Tibial artery (tissue), 4 donors: Measurements from ENCODE around the gene TRIM41.

Experiments
- DNase-seq, 2 donors: peaks; one replicate each; pipeline ENCODE4 v3.0.0-alpha.2; 2019
- H3K27ac ChIP-seq, 2 donors: fragments of 200-600 bp; sonication (generic) in 1 of 2; 1 replicate in 1 of 2; 2 replicates in 1 of 2; pipeline ENCODE4 v1.5.1; 2018 to 2019; ENCODE audit warnings: mild to moderate bottlenecking in 1 of 2
- H3K27me3 ChIP-seq, 2 donors: fragments of 200-600 bp; sonication (generic) in 1 of 2; one replicate each; pipeline versions ENCODE4 v1.5.1 to v1.6.0; 2016 to 2019
- H3K36me3 ChIP-seq, 3 donors: fragments of 200-600 bp; sonication (generic) in 2 of 3; one replicate each; pipeline ENCODE4 v1.5.1; 2016 to 2019; ENCODE audit warnings: mild to moderate bottlenecking in 2 of 3
- H3K4me1 ChIP-seq, 4 donors: fragments of 200-600 bp; sonication (generic) in 2 of 4; 1 replicate in 3 of 4; 2 replicates in 1 of 4; pipeline ENCODE4 v1.5.1; 2016 to 2019
- H3K4me3 ChIP-seq, 2 donors: fragments of 200-600 bp; sonication (generic) in 1 of 2; 1 replicate in 1 of 2; 2 replicates in 1 of 2; pipeline ENCODE4 v1.5.1; 2018 to 2019; ENCODE audit warnings: mild to moderate bottlenecking in 2 of 2
- H3K9me3 ChIP-seq, 3 donors: fragments of 200-600 bp; sonication (generic) in 1 of 3; one replicate each; pipeline ENCODE4 v1.5.1; 2016 to 2019
- CTCF ChIP-seq, 2 experiments: fragments of 200-600 bp in 1 of 2; fragments of 450-650 bp in 1 of 2; IDR thresholded peaks; one replicate each; pipeline ENCODE4 v1.5.1; 2017 to 2019; ENCODE audit warnings: antibody characterized with exemption in 2 of 2, mild to moderate bottlenecking in 1 of 2, moderate library complexity in 1 of 2
- intact Hi-C: fragments of 100-400 bp; cut with DNase I; formaldehyde crosslinking; loops from one replicate; pipeline ENCODE4 v1.15.0; 2023; ENCODE audit warnings: low total_unique reads

Gene TRIM41

GRCh38 chr5:181235323-181235688 lies 12.2 kb downstream of the TRIM41 start:
- H3K4me1 ChIP-seq = peaks cover 0 to 8% (median 3%) of the 10 kb centered on the region in 4 donors
- TF ChIP-seq CTCF (IDR thresholded peaks at IDR 0.05) = no peak
- peak in 1 of 2 donors; percentile 38 for DNase-seq
- no peak overlapping the region for H3K27ac ChIP-seq
- intact Hi-C loops = no loop called here
- H3K36me3 ChIP-seq = peaks cover 53 to 99% (median 84%) of the 10 kb centered on the region in 3 donors
- H3K27me3 ChIP-seq = no peaks in the 10 kb centered on the region
- H3K9me3 ChIP-seq = no peaks in the 10 kb centered on the region
- H3K4me3 ChIP-seq = no peak overlapping the region

- no peak overlapping the region for H3K27ac ChIP-seq
- no peaks in the 10 kb centered on the region for H3K9me3 ChIP-seq
- TF ChIP-seq CTCF (IDR thresholded peaks at IDR 0.05) = no peak
- no peak for DNase-seq
- peaks cover 58 to 100% (median 87%) of the 10 kb centered on the region in 3 donors for H3K36me3 ChIP-seq
- H3K27me3 ChIP-seq = no peaks in the 10 kb centered on the region
- H3K4me1 ChIP-seq = peaks cover 0 to 13% (median 8%) of the 10 kb centered on the region in 4 donors
- intact Hi-C loops = no loop called here
- no peak overlapping the region for H3K4me3 ChIP-seq
Observed at GRCh38 chr5:181235689-181236366, 12.7 kb downstream of the TRIM41 start.

DNA sequence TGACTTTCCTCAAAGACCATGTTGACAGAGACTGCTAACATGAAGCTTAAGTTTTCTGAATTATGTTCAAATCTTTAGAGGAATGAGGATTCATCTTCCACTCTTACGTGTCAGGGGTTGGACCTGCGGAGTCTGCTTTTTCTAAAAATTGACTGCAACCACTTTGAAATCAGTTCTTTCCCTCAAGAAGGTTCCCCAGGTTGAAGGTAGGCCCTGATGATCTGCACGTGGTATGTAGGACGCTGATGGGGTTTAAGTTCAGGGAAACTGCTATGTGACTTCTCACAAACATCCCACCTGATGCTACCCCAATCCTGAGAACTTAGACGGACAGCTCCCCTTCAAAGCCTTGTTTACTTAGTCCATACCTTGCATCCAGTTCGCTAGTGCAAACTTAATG lies 13.4 kb downstream of the TRIM41 start:
- H3K36me3 ChIP-seq = peaks cover 64 to 100% (median 91%) of the 10 kb centered on the region in 3 donors
- H3K4me3 ChIP-seq = no peak overlapping the region
- intact Hi-C loops = no loop called here
- no peaks in the 10 kb centered on the region for H3K9me3 ChIP-seq
- DNase-seq = no peak
- peaks cover 0 to 19% (median 14%) of the 10 kb centered on the region in 4 donors for H3K4me1 ChIP-seq
- no peak overlapping the region for H3K27ac ChIP-seq
- TF ChIP-seq CTCF (IDR thresholded peaks at IDR 0.05) = no peak
- H3K27me3 ChIP-seq = no peaks in the 10 kb centered on the region

DNA sequence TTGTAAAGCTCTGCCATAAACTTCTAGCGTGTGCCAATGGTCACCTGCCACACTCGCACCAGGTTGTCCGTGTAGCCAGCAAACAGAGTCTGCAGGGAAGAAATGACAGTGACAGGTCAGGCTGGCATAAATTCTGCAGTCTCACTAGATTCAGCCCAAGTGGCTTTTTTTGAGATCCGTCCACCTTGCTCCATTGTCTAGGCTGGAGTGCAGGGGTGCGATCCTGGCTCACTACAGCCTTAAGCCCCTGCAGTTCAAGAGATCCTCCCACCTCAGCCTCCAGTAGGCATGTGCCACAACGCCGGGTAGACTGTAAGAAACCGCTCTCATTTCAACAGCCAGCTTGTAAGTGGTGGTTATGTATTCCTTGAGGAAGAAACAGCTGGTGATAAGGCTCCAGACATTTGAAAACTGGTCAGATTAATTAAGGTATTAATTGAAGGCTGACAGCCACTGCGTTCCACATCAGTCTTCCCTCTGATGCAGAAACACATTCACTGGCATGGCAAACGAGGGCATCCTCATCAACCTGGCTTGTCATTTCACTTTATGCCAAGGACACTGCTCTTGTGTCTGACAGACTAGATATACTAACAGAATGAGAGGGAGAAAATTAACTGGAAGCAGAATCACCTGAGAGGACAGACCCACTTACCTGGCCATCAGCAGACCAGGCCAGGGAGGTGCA lies 14.0 kb downstream of the TRIM41 start:
- no peaks in the 10 kb centered on the region for H3K27me3 ChIP-seq
- no peak overlapping the region for H3K27ac ChIP-seq
- intact Hi-C loops = no loop called here
- H3K9me3 ChIP-seq = no peaks in the 10 kb centered on the region
- peaks cover 71 to 100% (median 97%) of the 10 kb centered on the region in 3 donors for H3K36me3 ChIP-seq
- DNase-seq = peak in 1 of 2 donors; percentile 48
- no peak overlapping the region for H3K4me3 ChIP-seq
- TF ChIP-seq CTCF (IDR thresholded peaks at IDR 0.05) = no peak
- H3K4me1 ChIP-seq = peaks cover 0 to 25% (median 20%) of the 10 kb centered on the region in 4 donors

DNA sequence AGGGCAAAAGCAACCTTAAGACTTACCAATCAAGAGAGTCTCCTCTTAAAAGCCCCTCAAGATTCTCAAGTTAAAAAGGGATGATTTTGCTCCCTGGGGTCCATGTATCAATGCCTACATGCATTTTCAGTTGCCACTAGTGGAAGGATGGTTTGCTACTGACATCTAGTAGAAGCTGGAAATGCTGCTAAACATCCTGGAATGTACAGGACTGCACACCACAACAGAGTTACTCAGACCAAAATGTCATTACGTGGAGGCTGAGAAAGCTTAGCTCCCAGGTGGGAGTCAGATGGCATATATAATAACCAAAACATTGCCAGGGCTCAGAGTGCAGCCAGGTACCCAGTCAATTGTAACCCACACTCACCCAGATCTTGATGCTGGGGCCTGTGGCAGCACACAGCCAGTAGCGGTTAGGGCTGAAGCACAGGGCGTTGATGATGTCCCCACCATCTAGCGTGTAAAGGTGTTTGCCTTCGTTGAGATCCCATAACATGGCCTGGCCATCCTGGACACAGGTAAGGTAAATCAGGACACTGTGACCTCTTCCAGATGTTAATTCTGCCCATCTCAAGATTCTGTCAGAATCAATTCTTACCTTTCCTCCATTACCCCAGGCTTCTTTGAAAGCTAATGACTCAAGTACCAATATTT lies 14.8 kb downstream of the TRIM41 start:
- Histone ChIP-seq H3K9me3 (no peaks in the 10 kb centered on the region), H3K27ac (no peak overlapping the region), H3K27me3 (no peaks in the 10 kb centered on the region), H3K4me1 (peaks cover 0 to 33% (median 26%) of the 10 kb centered on the region in 4 donors), H3K36me3 (peaks cover 71 to 95% (median 94%) of the 10 kb centered on the region in 3 donors), H3K4me3 (no peak overlapping the region)
- no peak for DNase-seq
- intact Hi-C loops = no loop called here
- no peak for TF ChIP-seq CTCF (IDR thresholded peaks at IDR 0.05)
